ENCODE measurements around the gene RHBDD1.

The RHBDD1 gene

DNA sequence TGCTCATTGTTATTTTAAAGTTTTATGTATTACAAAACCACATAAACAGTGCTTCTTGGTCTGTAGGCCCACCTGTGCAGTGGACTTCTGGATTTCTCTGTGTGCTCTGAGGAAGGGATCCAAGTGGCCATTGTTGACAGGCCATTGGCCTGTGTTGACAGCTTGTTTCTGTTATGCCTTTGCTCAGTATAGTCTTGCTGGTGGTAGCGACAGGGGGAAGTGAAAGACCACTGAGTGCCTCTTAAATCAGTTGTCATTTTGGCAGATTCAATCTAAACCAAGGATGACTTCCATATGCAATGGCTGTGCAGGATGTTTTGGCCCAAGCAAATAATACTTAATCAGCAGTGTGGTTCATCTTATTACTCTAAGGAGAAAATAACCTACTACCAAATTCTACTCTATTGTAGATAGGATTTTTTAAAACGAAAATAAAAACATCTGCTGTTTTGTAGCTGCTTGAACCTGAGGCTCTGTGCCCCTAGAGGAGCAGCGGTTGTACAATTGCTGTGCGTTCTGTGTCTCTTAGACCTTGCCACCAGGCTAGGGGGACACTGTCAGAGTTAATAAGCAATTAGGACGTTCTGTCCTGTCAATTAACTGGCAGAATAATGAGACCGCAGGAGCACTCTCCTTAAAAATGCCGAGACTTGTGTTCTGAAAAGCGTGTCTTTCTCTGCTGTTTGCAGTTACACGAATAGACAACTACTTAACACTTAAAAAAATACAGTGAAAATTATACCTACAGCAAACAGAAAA lies 108.2 kb downstream of the RHBDD1 start:
- DNase-seq (ENCODE audit: low spot score in 2 of 2) (no peak), ATAC-seq (replicated peaks; ENCODE audit: extremely low read depth, poor library complexity, severe bottlenecking) (no peak)
- H3K27me3 Mint-ChIP-seq, result no peaks in the 10 kb centered on the region
- H3K27ac Mint-ChIP-seq (ENCODE audit: low read depth), result no peak overlapping the region
- peaks cover 7% of the 10 kb centered on the region for H3K9me3 Mint-ChIP-seq
- H3K36me3 Mint-ChIP-seq (ENCODE audit: insufficient read depth), result peaks cover 2% of the 10 kb centered on the region
- H3K4me3 Mint-ChIP-seq, result no peak overlapping the region
- H3K4me1 Mint-ChIP-seq, result peaks cover 5% of the 10 kb centered on the region

DNA sequence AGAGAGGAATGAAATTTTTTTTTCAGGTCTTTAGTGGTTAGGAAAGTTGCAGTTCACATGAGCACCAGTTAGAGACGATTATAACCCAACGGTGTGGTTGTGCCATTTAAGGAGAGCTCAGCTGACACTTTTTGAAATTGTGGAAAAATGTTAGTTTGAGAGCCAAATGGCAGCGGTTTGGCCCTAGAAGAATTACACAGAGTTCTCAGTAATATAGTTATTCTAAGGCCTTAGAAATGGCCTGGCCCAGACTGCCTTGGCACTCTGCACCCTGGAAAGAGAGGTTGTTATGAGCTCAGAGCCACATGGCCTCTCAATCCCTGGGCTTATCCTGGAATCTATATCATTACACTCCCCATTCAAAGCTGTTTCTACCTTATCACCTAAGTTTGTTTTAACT lies 117.4 kb downstream of the RHBDD1 start:
- H3K27ac Mint-ChIP-seq (ENCODE audit: low read depth), result no peak overlapping the region
- H3K27me3 Mint-ChIP-seq, result no peaks in the 10 kb centered on the region
- H3K36me3 Mint-ChIP-seq (ENCODE audit: insufficient read depth), result no peaks in the 10 kb centered on the region
- no peak overlapping the region for H3K4me3 Mint-ChIP-seq
- H3K4me1 Mint-ChIP-seq, result peaks cover 11% of the 10 kb centered on the region
- no peaks in the 10 kb centered on the region for H3K9me3 Mint-ChIP-seq
- ATAC-seq (replicated peaks; ENCODE audit: extremely low read depth, poor library complexity, severe bottlenecking) (no peak), DNase-seq (ENCODE audit: low spot score in 2 of 2) (no peak)

DNA sequence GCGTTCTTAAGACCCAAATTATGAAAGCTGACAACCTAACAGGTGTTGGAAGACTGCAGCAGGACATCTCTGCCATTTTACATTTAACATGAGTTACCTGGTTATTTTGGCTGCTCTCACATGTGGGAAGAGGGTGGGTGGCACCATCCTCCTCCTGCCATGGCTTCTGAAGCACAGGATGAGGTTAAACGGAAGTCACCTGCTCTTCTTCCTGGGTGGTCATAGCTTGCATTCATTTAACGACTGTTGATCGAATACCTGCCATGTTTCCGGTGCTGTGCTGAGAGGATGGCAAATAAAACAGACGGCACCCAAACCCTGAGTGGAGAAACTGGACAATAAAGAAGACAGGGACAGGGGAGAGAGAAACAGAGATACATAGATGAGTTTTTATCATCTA lies 118.0 kb downstream of the RHBDD1 start:
- DNase-seq (ENCODE audit: low spot score in 2 of 2) (no peak), ATAC-seq (replicated peaks; ENCODE audit: extremely low read depth, poor library complexity, severe bottlenecking) (no peak)
- no peaks in the 10 kb centered on the region for H3K9me3 Mint-ChIP-seq
- H3K36me3 Mint-ChIP-seq (ENCODE audit: insufficient read depth), result no peaks in the 10 kb centered on the region
- H3K4me3 Mint-ChIP-seq, result no peak overlapping the region
- H3K27me3 Mint-ChIP-seq, result no peaks in the 10 kb centered on the region
- peaks cover 11% of the 10 kb centered on the region for H3K4me1 Mint-ChIP-seq
- H3K27ac Mint-ChIP-seq (ENCODE audit: low read depth), result no peak overlapping the region

DNA sequence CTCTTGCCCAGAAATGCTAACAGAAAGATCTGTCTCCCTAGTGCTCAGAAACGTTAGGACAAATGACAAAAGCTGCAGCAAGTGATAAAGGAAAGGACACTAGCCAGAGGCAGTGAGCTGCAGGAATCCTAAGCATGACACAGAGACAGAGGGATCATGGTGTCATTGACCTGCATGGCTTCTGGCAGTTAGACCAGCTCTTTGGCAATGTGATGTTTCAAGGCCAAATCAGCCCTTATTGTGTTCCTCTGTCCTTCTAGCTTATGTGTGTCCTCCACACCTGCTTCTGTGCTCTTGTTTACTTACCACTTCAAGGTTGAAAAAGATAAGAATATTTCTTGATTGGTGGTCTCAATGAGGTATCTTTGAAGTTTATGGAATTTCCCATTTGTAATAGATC lies 120.8 kb downstream of the RHBDD1 start:
- ATAC-seq (replicated peaks; ENCODE audit: extremely low read depth, poor library complexity, severe bottlenecking) (no peak), DNase-seq (ENCODE audit: low spot score in 2 of 2) (no peak)
- Mint-ChIP-seq H3K9me3 (no peaks in the 10 kb centered on the region), H3K27ac (ENCODE audit: low read depth) (no peak overlapping the region), H3K27me3 (no peaks in the 10 kb centered on the region), H3K36me3 (ENCODE audit: insufficient read depth) (no peaks in the 10 kb centered on the region), H3K4me1 (no peaks in the 10 kb centered on the region), H3K4me3 (no peak overlapping the region)

DNA sequence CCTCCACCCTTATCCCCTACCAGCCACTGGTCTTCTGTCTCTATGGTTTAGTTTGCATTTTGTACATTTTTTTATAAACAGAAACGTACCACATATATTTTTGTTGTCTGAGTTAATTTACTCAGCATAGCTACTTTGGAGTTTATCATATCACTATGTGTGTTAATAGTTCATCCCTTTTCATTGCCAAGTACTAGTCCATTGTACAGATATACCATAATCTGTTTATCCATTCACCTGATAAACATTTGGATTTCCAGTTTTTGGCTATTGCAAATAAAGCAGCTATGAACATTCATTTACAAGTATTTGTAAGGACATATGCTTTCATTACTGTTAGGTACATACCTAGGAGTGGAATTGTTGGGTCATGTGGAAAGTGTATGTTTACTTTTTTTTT lies 123.6 kb downstream of the RHBDD1 start:
- no peaks in the 10 kb centered on the region for H3K36me3 Mint-ChIP-seq (ENCODE audit: insufficient read depth)
- DNase-seq (ENCODE audit: low spot score in 2 of 2), result no peak
- no peak for ATAC-seq (replicated peaks; ENCODE audit: extremely low read depth, poor library complexity, severe bottlenecking)
- no peaks in the 10 kb centered on the region for H3K27me3 Mint-ChIP-seq
- H3K4me3 Mint-ChIP-seq, result no peak overlapping the region
- H3K4me1 Mint-ChIP-seq, result no peaks in the 10 kb centered on the region
- H3K9me3 Mint-ChIP-seq, result no peaks in the 10 kb centered on the region
- H3K27ac Mint-ChIP-seq (ENCODE audit: low read depth), result no peak overlapping the region

DNA sequence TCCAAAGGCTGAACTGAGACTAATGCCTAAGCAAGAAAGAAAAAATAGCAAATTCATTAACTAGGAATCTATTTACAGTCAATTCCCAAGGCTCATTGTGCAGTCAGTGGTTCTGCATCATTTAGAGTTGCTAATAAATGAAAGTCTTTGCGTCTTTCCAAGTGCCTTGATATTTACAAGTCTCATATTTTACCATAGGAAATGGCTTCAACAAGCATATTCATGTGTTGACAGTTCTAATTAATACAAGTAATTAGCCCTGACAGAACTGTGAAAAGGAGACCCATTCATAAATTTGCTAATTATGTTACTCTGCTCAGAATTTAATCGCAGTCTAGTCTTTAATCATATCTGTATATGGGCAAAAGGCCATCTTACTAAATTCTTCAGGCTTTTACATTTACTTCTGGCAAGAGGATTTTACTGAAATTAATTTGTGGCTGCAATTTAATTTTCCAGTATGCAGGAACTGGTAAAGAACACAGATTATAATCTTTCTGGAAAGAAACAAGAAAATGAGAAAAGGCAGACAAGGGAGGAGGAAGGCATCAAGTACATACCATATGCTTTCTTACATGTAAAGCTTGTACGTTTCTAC lies 126.4 kb downstream of the RHBDD1 start:
- no peaks in the 10 kb centered on the region for H3K27me3 Mint-ChIP-seq
- H3K9me3 Mint-ChIP-seq, result no peaks in the 10 kb centered on the region
- no peaks in the 10 kb centered on the region for H3K4me1 Mint-ChIP-seq
- no peak overlapping the region for H3K27ac Mint-ChIP-seq (ENCODE audit: low read depth)
- DNase-seq (ENCODE audit: low spot score in 2 of 2) (no peak), ATAC-seq (replicated peaks; ENCODE audit: extremely low read depth, poor library complexity, severe bottlenecking) (no peak)
- H3K36me3 Mint-ChIP-seq (ENCODE audit: insufficient read depth), result no peaks in the 10 kb centered on the region
- no peak overlapping the region for H3K4me3 Mint-ChIP-seq

DNA sequence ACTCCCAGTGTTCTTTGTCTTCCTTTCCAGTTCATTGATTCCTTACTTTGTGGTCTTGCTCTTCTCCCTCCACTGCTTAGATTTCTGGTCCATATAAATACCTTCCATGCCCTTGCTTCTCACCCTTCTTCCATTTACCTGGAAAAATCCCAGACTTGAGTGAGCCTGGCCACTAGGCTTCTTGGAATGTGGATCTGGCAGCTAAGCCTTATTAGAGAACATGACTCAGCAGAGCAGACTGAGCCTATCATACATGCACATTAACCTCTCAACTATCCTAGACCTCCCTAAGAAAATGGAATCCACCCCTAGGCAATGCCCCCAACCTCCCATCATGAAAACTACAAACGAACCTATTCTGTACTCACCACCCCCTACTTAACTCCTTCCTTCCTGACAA lies 127.7 kb downstream of the RHBDD1 start:
- H3K27ac Mint-ChIP-seq (ENCODE audit: low read depth), result no peak overlapping the region
- no peaks in the 10 kb centered on the region for H3K36me3 Mint-ChIP-seq (ENCODE audit: insufficient read depth)
- DNase-seq (ENCODE audit: low spot score in 2 of 2), result no peak
- ATAC-seq (replicated peaks; ENCODE audit: extremely low read depth, poor library complexity, severe bottlenecking), result no peak
- no peaks in the 10 kb centered on the region for H3K4me1 Mint-ChIP-seq
- no peaks in the 10 kb centered on the region for H3K9me3 Mint-ChIP-seq
- H3K27me3 Mint-ChIP-seq, result no peaks in the 10 kb centered on the region
- H3K4me3 Mint-ChIP-seq, result no peak overlapping the region

DNA sequence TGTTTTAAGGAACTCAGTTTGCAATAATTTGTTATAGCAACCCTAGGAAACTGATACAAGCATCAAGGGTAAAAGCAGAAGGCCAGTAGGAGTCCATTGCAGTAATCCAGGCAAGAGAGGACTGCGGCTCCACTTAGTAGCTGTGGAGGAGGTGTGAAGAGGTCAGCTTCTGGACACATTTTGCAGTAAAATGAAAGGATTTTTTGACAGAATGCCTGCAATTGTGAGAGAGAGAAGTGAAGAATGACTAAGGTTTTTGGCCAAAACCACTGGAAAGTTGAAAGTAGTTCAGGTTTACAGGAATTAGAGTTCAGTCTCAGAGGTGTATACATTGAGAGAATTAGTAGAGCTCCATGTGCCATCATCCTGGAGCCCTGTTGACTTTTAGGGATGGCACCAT lies 129.5 kb downstream of the RHBDD1 start:
- no peak for ATAC-seq (replicated peaks; ENCODE audit: extremely low read depth, poor library complexity, severe bottlenecking)
- H3K27ac Mint-ChIP-seq (ENCODE audit: low read depth), result no peak overlapping the region
- H3K4me1 Mint-ChIP-seq, result no peaks in the 10 kb centered on the region
- no peak overlapping the region for H3K4me3 Mint-ChIP-seq
- no peaks in the 10 kb centered on the region for H3K9me3 Mint-ChIP-seq
- no peaks in the 10 kb centered on the region for H3K36me3 Mint-ChIP-seq (ENCODE audit: insufficient read depth)
- no peak for DNase-seq (ENCODE audit: low spot score in 2 of 2)
- H3K27me3 Mint-ChIP-seq, result no peaks in the 10 kb centered on the region

DNA sequence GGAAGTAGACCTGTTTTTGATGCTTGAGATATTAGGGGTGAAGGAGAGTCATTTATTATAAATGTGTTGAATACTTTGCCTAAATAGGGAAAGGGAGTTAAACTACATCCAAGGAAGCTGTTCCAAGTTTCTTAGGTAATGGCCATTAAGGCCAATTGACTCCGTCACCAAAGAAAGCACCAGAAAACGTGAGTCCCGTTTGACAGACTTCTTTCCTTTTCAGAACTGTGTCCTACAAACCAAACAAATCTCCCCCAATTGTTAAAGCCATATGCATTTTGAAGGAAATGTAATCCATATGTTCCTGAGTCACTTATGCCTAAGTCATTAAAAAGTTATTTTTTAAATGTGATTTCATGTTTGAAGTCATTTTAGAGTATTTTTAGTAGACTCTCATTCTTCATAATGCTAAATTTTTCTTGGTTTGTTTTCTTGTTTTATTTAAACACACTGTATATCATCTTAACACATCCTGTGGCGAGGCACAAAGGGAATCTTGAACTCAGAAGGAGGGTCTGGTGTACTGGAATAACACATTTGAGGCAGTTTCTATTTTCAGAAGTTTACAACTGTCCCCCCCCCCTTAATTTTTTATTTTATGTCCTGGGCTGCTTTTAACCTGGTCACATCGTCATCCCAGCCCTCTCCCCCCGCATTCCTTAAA lies 133.7 kb downstream of the RHBDD1 start:
- DNase-seq (ENCODE audit: low spot score in 2 of 2) (no peak), ATAC-seq (replicated peaks; ENCODE audit: extremely low read depth, poor library complexity, severe bottlenecking) (no peak)
- Mint-ChIP-seq H3K9me3 (no peaks in the 10 kb centered on the region), H3K4me1 (no peaks in the 10 kb centered on the region), H3K4me3 (no peak overlapping the region), H3K27ac (ENCODE audit: low read depth) (no peak overlapping the region), H3K27me3 (no peaks in the 10 kb centered on the region), H3K36me3 (ENCODE audit: insufficient read depth) (no peaks in the 10 kb centered on the region)

DNA sequence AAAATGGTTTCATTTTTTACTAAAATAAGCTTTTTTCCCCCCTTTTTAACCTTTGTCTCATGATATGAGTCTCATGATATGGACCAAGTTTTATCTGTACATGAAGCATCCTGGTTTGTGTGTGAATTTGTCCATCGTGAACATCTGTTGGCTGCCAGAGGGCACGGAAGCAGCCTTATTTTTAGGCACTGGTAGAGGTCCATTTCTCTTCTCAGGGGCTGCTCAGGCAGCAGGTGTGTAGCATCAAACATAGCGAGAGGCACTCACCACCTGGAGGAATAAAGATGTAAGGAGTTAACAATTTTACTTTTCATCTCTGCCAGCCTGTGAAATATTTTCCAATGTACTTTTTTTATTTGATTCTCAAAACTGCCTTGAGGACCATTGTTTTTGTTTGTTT lies 134.5 kb downstream of the RHBDD1 start:
- no peak overlapping the region for H3K27ac Mint-ChIP-seq (ENCODE audit: low read depth)
- no peak overlapping the region for H3K4me3 Mint-ChIP-seq
- no peak for ATAC-seq (replicated peaks; ENCODE audit: extremely low read depth, poor library complexity, severe bottlenecking)
- DNase-seq (ENCODE audit: low spot score in 2 of 2), result no peak
- H3K4me1 Mint-ChIP-seq, result no peaks in the 10 kb centered on the region
- no peaks in the 10 kb centered on the region for H3K27me3 Mint-ChIP-seq
- H3K9me3 Mint-ChIP-seq, result no peaks in the 10 kb centered on the region
- H3K36me3 Mint-ChIP-seq (ENCODE audit: insufficient read depth), result no peaks in the 10 kb centered on the region

DNA sequence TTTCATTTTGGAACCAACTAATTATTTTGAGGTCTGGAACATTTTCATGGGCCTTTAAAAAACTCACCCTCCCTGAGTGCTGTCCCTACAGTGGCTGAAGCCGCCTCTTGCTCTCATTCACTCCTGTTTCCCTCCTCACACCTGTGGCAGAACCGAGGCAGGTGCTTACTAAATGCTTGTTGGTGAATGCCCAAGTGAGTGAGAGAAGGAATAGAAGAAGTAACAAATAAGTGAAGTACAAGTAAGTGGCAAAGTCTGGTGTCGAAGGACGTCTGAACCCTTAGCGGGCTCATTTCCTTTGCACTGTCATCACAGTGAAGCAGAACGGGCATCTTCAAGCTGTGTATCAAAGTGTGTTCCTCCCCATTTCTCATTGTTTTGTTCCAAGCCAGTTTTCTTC lies 135.2 kb downstream of the RHBDD1 start:
- DNase-seq (ENCODE audit: low spot score in 2 of 2) (no peak), ATAC-seq (replicated peaks; ENCODE audit: extremely low read depth, poor library complexity, severe bottlenecking) (no peak)
- H3K36me3 Mint-ChIP-seq (ENCODE audit: insufficient read depth), result no peaks in the 10 kb centered on the region
- H3K4me3 Mint-ChIP-seq, result no peak overlapping the region
- no peaks in the 10 kb centered on the region for H3K9me3 Mint-ChIP-seq
- H3K27ac Mint-ChIP-seq (ENCODE audit: low read depth), result no peak overlapping the region
- H3K27me3 Mint-ChIP-seq, result no peaks in the 10 kb centered on the region
- H3K4me1 Mint-ChIP-seq, result no peaks in the 10 kb centered on the region

DNA sequence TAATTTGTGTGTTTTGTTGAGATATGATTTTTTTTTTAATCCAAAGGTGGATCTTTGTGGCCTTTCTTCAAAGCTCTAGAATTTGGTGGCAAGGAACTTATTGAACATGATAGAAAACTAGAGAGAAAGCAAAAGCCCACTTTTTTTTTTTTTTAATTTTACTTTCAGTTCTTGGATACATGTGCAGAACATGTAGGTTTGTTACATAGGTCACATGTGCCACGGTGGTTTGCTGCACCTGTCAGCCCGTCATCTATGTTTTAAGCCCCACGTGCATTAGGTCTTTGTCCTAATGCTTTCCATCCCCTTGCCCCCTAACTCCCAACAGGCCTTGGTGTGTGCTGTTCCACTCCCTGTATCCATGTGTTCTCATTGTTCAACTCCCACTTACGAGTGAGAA lies 135.9 kb downstream of the RHBDD1 start:
- Mint-ChIP-seq H3K4me1 (peaks cover 5% of the 10 kb centered on the region), H3K36me3 (ENCODE audit: insufficient read depth) (no peaks in the 10 kb centered on the region), H3K4me3 (no peak overlapping the region), H3K27ac (ENCODE audit: low read depth) (no peak overlapping the region), H3K9me3 (no peaks in the 10 kb centered on the region), H3K27me3 (no peaks in the 10 kb centered on the region)
- DNase-seq (ENCODE audit: low spot score in 2 of 2) (no peak), ATAC-seq (replicated peaks; ENCODE audit: extremely low read depth, poor library complexity, severe bottlenecking) (no peak)

DNA sequence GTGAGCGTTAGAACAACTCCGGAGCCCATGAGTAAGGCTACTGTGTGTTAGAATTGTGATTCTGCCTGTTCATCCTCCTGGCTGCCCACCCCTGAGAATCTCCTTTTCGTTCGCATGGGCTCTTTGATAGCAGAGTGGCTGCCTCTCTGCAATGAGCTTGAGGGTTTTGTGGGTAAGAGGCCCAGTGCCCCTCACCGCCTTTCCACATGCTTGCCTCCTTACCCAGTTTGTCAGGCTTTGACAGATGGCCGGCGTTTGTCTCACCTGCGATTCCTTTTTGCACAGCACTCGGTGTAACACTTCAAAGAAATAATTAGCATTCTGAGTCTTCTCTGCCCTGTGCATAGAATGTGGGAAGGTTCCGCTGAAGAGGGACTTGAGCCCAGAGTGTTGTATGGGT lies 138.0 kb downstream of the RHBDD1 start:
- Mint-ChIP-seq H3K27ac (ENCODE audit: low read depth) (no peak overlapping the region), H3K4me1 (peaks cover 5% of the 10 kb centered on the region), H3K36me3 (ENCODE audit: insufficient read depth) (no peaks in the 10 kb centered on the region), H3K9me3 (no peaks in the 10 kb centered on the region), H3K4me3 (no peak overlapping the region), H3K27me3 (no peaks in the 10 kb centered on the region)
- DNase-seq (ENCODE audit: low spot score in 2 of 2), result no peak
- no peak for ATAC-seq (replicated peaks; ENCODE audit: extremely low read depth, poor library complexity, severe bottlenecking)

All from central memory CD8-positive, alpha-beta T cell (primary cell).